OCI-M1 (cell line): Measurements from ENCODE around the gene MTF2.
"Not testable (repeated sequence)": the region's sequence is repeated elsewhere in the genome, so short reads cannot be mapped to it uniquely, and the experiment has no call there.

ENCODE experiments used
- DNase-seq: peaks from one replicate; lab custom pipeline; 2025; lab: John Stamatoyannopoulos, UW

The MTF2 gene

DNA sequence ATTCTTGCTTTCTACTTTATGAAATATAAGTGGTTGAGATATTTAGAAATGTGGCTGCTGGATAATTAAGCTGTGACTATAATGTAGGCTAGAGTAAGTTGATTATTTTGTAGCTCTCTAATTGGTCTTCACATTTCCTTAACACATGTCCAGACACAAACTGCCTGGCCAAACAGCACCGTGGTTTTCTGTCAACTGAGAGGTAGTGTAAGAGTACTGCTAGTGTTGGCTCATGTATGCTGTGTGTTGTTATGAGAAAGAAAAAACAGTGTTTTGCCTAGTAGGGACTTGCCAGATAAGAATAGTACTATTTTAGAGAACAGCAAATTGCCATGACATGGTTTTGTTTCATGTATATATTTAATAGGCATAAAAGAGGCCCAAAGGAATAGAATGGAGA is 64.1 kb downstream of the MTF2 start:
- peak; percentile 27 for DNase-seq

GRCh38 chr1:93143769-93144168 is 64.7 kb downstream of the MTF2 start:
- no peak for DNase-seq

GRCh38 chr1:93148001-93148400 is 68.9 kb downstream of the MTF2 start:
- DNase-seq, result no peak

DNA sequence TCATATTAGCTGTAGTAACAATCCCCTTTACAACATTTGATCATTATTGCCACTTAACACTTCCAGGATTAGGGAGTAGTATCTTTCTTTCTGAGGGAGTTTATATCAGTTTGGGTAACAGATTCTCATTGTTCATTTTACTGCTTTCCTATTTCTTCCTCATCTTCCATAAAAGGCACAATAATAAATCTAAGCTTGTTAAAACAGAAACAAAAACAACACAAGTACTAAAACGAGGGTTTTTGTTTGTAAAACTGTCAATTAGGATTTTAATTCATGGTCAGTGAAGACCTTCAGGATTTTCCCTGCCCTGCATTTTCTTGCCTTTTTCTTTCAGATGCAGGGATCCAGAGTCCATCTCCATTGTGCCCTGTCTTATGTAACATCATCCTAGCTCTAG is 71.6 kb downstream of the MTF2 start:
- DNase-seq, result no peak

DNA sequence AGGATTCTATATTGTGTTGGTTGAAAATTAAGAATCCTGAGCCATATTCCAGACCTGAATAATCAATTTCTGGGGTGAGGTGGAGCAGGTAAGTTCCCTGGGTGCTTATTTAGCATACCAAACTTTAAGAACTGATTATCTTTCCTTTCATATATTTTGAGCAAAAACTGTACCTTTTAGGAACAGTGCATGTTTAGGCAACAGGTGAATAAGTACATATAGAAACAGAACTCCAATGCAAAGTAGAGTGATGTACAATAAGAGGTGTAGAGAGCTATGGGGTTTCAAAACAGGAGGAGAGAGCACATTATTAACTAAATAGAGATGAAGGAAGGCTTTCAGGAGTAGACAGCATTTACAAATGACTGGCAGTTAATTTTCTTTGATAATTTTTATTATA is 72.4 kb downstream of the MTF2 start:
- DNase-seq, result no peak

DNA sequence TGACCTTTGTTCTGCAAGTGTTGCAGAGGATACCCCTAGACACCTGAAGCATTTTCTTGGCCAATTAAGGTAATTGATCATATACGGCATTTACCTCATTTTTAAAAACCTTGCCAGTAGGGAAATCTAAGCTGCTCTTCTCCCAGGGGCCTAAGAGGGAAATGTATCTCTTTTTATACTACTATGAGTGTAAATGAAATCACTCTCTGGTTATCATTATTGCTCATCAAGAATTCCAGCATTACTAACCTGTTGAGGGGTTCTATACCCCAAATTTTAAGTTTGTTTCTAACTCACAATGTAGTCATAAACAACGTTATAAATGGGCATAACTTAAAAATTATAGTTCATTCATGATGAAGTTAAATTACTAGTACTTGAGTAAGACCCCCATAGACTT is 73.8 kb downstream of the MTF2 start:
- no peak for DNase-seq

- no peak for DNase-seq
Observed at GRCh38 chr1:93154898-93155297, 75.8 kb downstream of the MTF2 start.

DNA sequence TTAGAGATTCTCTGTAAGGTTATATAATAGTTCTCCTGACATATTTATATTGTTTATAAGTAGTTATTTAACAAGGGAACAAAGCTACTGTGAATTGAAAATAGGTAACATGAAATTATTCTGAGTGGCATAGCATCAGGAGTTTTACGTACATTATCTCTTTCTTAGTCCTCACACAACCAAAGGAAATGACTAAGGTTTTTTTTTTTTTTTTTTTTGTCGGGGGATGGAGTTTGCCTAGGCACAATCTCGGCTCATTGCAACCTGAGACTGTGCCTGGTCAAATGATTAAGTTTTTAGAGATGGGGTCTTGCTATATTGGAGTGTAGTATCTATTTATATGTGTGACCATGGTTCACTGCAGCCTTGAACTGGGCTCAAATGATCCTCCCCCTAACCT is 76.3 kb downstream of the MTF2 start:
- peak; percentile 29 for DNase-seq

GRCh38 chr1:93159337-93159736 is 80.3 kb downstream of the MTF2 start:
- DNase-seq, result peak; percentile 58

DNA sequence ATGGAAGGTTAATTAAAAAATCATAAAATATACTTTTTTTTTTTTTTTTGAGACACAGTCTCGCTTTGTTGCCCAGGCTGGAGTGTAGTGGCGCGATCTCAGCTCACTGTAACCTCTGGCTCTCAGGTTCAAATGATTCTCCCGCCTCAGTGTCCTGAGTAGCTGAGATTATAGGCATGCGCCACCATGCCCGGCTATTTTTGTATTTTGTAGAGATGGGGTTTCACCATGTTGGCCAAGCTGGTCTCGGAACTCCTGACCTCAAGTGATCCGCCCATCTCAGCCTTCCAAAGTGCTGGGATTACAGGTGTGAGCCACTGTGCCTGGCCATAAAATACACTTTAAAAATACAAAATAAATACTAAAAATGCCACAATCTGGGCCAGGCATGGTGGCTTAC is 84.2 kb downstream of the MTF2 start:
- DNase-seq, result not testable (repeated sequence)

DNA sequence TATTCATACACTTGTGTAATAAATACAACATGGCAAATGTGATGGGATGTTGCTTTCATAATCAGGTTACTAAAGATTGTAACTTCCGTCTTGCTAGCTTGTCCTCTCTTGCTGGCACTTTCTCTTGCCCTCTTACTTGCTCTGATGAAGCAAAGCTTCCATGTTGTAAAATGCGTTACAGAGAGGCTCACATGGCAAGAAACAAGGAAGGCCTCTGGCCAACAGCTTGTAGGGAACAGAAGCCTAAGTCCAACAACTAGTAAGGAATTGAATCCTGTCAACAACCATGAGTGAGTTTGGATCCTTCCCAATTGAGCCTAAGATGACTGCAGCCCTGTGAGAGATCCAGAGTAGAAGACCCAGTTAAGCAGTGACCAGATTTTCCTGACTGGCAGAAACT is 85.7 kb downstream of the MTF2 start:
- no peak for DNase-seq

- DNase-seq, result not testable (repeated sequence)
Observed at GRCh38 chr1:93165895-93166294, 86.8 kb downstream of the MTF2 start.

DNA sequence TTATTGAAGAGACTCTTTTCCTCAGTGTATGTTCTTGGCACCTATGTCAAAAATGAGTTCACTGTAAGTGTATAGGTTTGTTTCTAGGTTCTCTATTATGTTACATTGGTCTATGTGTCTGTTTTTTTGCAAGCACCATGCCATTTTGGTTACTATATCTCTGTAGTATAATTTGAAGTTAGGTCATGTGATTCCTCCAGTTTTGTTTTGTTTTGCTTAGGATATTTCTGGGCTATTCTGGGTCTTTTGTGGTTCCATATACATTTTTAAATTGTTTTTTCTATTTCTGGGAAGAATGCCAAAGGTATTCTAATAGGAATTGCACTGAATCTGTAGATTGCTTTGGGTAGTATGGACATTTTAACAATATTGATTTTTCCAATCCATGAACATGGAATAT is 87.9 kb downstream of the MTF2 start:
- no peak for DNase-seq

- not testable (repeated sequence) for DNase-seq
Observed at GRCh38 chr1:93170141-93170678, 91.1 kb downstream of the MTF2 start.

GRCh38 chr1:93171549-93172034 is 92.5 kb downstream of the MTF2 start:
- no peak for DNase-seq

GRCh38 chr1:93172778-93173177 is 93.7 kb downstream of the MTF2 start:
- no peak for DNase-seq

GRCh38 chr1:93174638-93175037 is 95.6 kb downstream of the MTF2 start:
- DNase-seq, result not testable (repeated sequence)

DNA sequence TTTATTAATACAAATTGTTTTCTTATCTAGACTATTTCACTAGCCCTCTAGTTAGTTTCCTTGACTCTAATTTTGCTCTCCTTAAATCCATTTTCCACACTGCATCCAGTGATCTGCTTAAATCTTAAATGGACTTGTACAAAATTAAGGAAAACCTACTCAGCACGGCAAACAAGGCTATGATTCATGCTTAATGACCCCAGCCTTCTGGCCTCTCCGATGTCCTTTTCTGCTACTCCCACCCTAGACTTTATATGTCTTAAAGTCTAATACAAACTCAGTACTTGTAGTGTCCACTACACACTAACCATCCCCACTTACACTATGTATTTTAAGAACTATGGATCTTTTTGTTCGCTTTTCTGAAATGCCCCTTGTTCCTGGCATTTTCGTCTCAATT is 98.9 kb downstream of the MTF2 start:
- peak; percentile 39 for DNase-seq

DNA sequence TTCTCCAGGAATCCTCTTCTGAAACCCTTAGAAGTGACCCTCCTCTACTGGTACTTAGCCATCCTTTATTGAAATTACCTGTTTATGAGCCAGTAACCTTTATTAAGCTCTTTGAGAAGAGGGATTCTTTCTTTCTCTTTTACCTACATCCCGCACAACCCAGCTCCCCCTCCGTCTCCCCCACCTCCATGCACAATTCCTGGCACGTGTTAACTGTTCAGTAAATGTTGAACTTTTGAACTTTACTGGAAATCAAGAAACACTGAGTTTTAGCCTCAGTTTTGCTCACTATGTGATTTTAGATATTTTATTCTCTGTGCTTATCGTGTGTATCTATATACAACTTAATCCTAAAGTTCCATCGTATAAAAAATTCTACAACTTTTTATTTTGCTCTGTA is 99.3 kb downstream of the MTF2 start:
- peak; percentile 39 for DNase-seq

GRCh38 chr1:93179886-93180722 is 101.0 kb downstream of the MTF2 start, which contains the start of gene TMED5:
TMED5 (minus strand) TSS chr1:93180413; CDS start chr1:93180242, 171 bp downstream.
- peak; percentile 99 for DNase-seq

- DNase-seq, result peak; percentile 85
Observed at GRCh38 chr1:93180723-93181613, 101.9 kb downstream of the MTF2 start, which contains the start of gene CCDC18. CCDC18 (plus strand) TSS chr1:93180724; CDS start chr1:93183362, 2,638 bp downstream.

GRCh38 chr1:93186667-93187066 is 107.6 kb downstream of the MTF2 start:
- peak; percentile 84 for DNase-seq
